OCI-LY7 (cell line): Measurements from ENCODE around the gene NPDC1. TPM values are rescaled to one million over a fixed set of nuclear protein-coding genes. Genes with fewer than 3 reads are reported as not detected.

Source experiments
- BruUV-seq: library from RNA; stranded (reverse); fragments of 400-500 nt; replicated peaks from 2 replicates; lab custom pipeline; 2021; lab: Mats Ljungman, UMichigan
- CTCF ChIA-PET: fragments of 300-600 bp; sonication (Branson Sonifier 250); formaldehyde crosslinking; loops from one replicate; lab custom pipeline; 2022; ENCODE audit warnings: antibody characterized with exemption; ENCODE audit not compliant: unreplicated experiment; lab: Charles Lee
- POLR2A ChIA-PET: fragments of 300-600 bp; sonication (Branson Sonifier 250); formaldehyde crosslinking; loops from one replicate; lab custom pipeline; 2022; ENCODE audit warnings: antibody characterized with exemption; lab: Charles Lee
- DNase-seq: peaks from one replicate; pipeline ENCODE4 v3.0.0-alpha.2; 2015; ENCODE audit warnings: low spot score
- H2AFZ ChIP-seq: fragments of 200-600 bp; sonication (generic), shearing (Covaris generic); 2 replicates; pipeline ENCODE4 v1.6.1; 2014; ENCODE audit warnings: mild to moderate bottlenecking, antibody characterized with exemption, low read length, moderate library complexity
- H3K27ac ChIP-seq: fragments of 200-600 bp; sonication (generic); 2 replicates; pipeline ENCODE4 v1.5.1; 2014; ENCODE audit warnings: mixed run types, low read depth, mild to moderate bottlenecking, moderate library complexity, low read length, inconsistent platforms; ENCODE audit not compliant: poor library complexity, severe bottlenecking
- H3K36me3 ChIP-seq: fragments of 200-600 bp; sonication (generic); 2 replicates; pipeline ENCODE4 v1.6.1; 2014; ENCODE audit warnings: mild to moderate bottlenecking, antibody characterized with exemption, low read length, moderate library complexity, mixed read lengths; ENCODE audit not compliant: insufficient read depth
- H3K4me1 ChIP-seq: fragments of 200-600 bp; sonication (generic); 2 replicates; pipeline ENCODE4 v1.5.1; 2014; ENCODE audit warnings: mild to moderate bottlenecking, low read length; ENCODE audit not compliant: insufficient read depth, poor library complexity, severe bottlenecking
- H3K4me2 ChIP-seq: fragments of 200-600 bp; sonication (generic); 2 replicates; pipeline ENCODE4 v1.6.1; 2014; ENCODE audit warnings: mild to moderate bottlenecking, low read length
- H3K4me3 ChIP-seq: fragments of 200-600 bp; sonication (generic); 2 replicates; pipeline ENCODE4 v1.5.1; 2014; ENCODE audit warnings: mild to moderate bottlenecking, low read depth, low read length; ENCODE audit not compliant: poor library complexity, severe bottlenecking
- H3K79me2 ChIP-seq: fragments of 200-600 bp; sonication (generic); 2 replicates; pipeline ENCODE4 v1.6.1; 2016; ENCODE audit warnings: low read depth, mild to moderate bottlenecking, low read length, moderate library complexity, mixed read lengths; ENCODE audit not compliant: insufficient read depth
- H3K9me2 ChIP-seq: fragments of 200-600 bp; sonication (generic); 2 replicates; pipeline ENCODE4 v1.6.1; 2016; ENCODE audit warnings: mild to moderate bottlenecking, low read length, mixed read lengths; ENCODE audit not compliant: insufficient read depth
- H3K9me3 ChIP-seq: fragments of 200-600 bp; sonication (generic); 2 replicates; pipeline ENCODE4 v1.6.1; 2014; ENCODE audit warnings: mild to moderate bottlenecking, mixed run types, low read length, mixed read lengths
- H4K20me1 ChIP-seq: fragments of 200-600 bp; sonication (generic); 2 replicates; pipeline ENCODE4 v1.6.1; 2014; ENCODE audit warnings: mild to moderate bottlenecking, antibody characterized with exemption, low read length, moderate library complexity, mixed read lengths; ENCODE audit not compliant: insufficient read depth
- EZH2phosphoT487 ChIP-seq: fragments of 200-600 bp; sonication (generic); IDR thresholded peaks from 2 replicates; pipeline ENCODE4 v1.6.1; 2018; ENCODE audit warnings: low read depth, borderline replicate concordance, mild to moderate bottlenecking, mixed run types, antibody characterized with exemption, low read length, moderate library complexity, mixed read lengths
- intact Hi-C: fragments of 100-400 bp; cut with micrococcal nuclease; formaldehyde crosslinking; loops from one replicate; pipeline ENCODE4 v1.10.0; 2022; ENCODE audit not compliant: unreplicated experiment
- total RNA-seq, 2 experiments: library from RNA; depleted of rRNA in 1 of 2; stranded (reverse); fragments of >200 nt in 1 of 2; shearing (Covaris generic) in 1 of 2; gene quantifications; 2 replicates each; pipeline ENCODE4 v1.2.3, GENCODE V29; 2014 to 2022
- TF ChIP-seq, protein P1 (sequence below): fragments of 200-600 bp; sonication (generic); conservative IDR thresholded peaks from 2 replicates; pipeline ENCODE4 v1.5.1; 2014; ENCODE audit warnings: mild to moderate bottlenecking, antibody characterized with exemption, low read length, moderate library complexity, mixed read lengths

NPDC1 gene
- total RNA-seq, 2 experiments from 2014 or later: 0.32 to 0.38 TPM

DNA sequence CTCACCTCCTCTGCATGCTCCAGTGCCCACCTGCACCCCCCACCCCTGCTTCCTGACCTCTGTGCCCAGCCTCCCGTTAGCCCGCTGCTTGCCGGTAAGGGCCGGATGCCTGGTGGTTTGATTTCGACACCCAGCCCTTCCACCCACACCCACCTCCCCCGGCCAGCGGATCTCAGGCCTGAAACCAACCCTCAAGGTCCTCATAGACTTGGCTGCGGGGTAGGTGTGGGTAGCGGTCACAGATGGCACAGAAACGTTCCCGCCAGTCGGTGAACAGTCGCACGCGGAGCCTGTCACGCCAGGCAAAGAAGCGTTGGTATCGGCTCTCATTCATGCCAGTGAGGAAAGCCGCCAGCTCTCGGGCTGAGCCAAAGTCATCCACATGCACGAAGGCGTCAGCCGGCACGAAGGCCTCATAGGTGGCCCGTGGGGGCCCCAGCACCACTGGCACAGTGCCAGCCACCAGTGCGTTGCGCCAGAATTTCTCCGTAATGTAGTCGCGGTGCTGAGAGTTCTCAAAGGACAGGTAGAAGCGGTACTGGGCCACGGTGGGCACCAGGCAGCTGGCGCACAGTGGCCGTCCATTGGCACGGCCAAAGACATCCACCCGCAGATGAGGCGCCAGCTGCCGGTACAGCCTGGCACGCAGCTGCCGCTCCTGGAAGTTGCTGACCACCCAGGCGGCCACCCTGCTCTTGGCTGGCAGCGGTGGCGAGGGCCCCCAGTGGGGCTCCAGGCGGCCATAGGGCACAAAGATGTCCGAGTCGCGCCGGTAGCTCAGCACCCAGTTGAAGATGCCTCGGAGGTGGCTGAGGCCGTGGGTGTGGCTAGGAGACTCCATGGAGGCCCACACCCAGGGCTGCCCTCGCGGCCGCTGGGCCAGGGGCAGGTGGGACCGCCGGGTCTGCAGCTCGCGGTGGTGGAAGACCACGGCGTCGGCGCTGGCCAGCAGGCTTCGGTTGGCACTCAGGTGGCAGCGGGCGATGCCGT, 15.1 kb downstream of the NPDC1 start:
- DNase-seq: peak; percentile 33
- H4K20me1 ChIP-seq: no peaks in the 10 kb centered on the region
- no peak overlapping the region for H3K4me2 ChIP-seq
- no peak overlapping the region for H2AFZ ChIP-seq
- peaks cover 48% of the 10 kb centered on the region for H3K4me1 ChIP-seq
- intact Hi-C loops: no loop called here
- BruUV-seq: no TSS peak
- no peaks in the 10 kb centered on the region for H3K36me3 ChIP-seq
- no peak overlapping the region for H3K27ac ChIP-seq
- no peaks in the 10 kb centered on the region for H3K9me3 ChIP-seq
- CTCF ChIA-PET: interaction anchor here (1.0 to 2.2 kb wide), 2 partner anchors 16 to 99 kb away, joined by 5 to 6 read pairs; no protein-coding TSS in a partner anchor
- no peak for TF ChIP-seq EZH2phosphoT487
- TF ChIP-seq, protein P1, sequence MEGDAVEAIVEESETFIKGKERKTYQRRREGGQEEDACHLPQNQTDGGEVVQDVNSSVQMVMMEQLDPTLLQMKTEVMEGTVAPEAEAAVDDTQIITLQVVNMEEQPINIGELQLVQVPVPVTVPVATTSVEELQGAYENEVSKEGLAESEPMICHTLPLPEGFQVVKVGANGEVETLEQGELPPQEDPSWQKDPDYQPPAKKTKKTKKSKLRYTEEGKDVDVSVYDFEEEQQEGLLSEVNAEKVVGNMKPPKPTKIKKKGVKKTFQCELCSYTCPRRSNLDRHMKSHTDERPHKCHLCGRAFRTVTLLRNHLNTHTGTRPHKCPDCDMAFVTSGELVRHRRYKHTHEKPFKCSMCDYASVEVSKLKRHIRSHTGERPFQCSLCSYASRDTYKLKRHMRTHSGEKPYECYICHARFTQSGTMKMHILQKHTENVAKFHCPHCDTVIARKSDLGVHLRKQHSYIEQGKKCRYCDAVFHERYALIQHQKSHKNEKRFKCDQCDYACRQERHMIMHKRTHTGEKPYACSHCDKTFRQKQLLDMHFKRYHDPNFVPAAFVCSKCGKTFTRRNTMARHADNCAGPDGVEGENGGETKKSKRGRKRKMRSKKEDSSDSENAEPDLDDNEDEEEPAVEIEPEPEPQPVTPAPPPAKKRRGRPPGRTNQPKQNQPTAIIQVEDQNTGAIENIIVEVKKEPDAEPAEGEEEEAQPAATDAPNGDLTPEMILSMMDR: no peak
- H3K4me3 ChIP-seq: no peak overlapping the region
- POLR2A ChIA-PET: interaction anchor here (0.5 kb wide), 1 partner anchor 118 kb away, joined by 4 read pairs; no protein-coding TSS in a partner anchor
- no peaks in the 10 kb centered on the region for H3K79me2 ChIP-seq
- H3K9me2 ChIP-seq: no peaks in the 10 kb centered on the region

DNA sequence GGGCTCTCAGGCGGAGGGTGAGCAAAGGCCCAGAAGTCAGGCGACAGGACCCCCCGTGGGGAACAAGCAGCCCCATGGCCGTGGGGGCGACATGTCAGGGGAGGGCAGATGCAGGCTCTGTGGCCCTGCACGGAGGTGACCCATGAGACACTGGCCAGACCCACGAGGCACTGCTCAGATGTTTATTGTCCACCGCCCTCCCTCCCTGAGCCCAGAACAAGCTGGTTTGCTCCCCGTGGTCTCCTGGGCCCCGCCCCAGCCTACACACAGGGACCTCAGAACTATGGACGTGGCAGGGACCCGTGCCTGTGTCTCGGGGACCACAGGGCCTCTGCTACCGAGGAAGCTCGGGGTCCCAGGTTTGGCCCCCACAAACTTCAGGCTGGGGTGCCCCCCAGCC, 16.0 kb downstream of the NPDC1 start:
- no peak overlapping the region for H3K4me3 ChIP-seq
- POLR2A ChIA-PET: interaction anchor here (0.5 to 2.1 kb wide), 3 partner anchors 29 to 119 kb away, joined by 4 read pairs; no protein-coding TSS in a partner anchor
- H3K9me3 ChIP-seq: no peaks in the 10 kb centered on the region
- H3K4me1 ChIP-seq: peaks cover 49% of the 10 kb centered on the region
- CTCF ChIA-PET: interaction anchor here (0.6 to 2.2 kb wide), 8 partner anchors 10 to 239 kb away, joined by 3 to 6 read pairs (median 3); partner anchors contain the start of genes CCDC183 and TMEM141
- intact Hi-C loops: no loop called here
- BruUV-seq: no TSS peak
- no peak overlapping the region for H3K4me2 ChIP-seq
- H3K27ac ChIP-seq: no peak overlapping the region
- no peaks in the 10 kb centered on the region for H3K79me2 ChIP-seq
- no peaks in the 10 kb centered on the region for H3K36me3 ChIP-seq
- no peak for TF ChIP-seq EZH2phosphoT487
- TF ChIP-seq, protein P1: no peak
- H2AFZ ChIP-seq: no peak overlapping the region
- DNase-seq: no peak
- no peaks in the 10 kb centered on the region for H3K9me2 ChIP-seq
- H4K20me1 ChIP-seq: no peaks in the 10 kb centered on the region
